BLaER1 (cell line): ENCODE data around the gene CEBPA.

Source experiments
- H3K27ac ChIP-seq: shearing (Covaris generic); formaldehyde crosslinking; 2 replicates; pipeline ENCODE4 v1.8.1; 2022
- H3K27me3 ChIP-seq: shearing (Covaris generic); formaldehyde crosslinking; 2 replicates; pipeline ENCODE4 v1.8.1; 2022
- H3K36me3 ChIP-seq: shearing (Covaris generic); formaldehyde crosslinking; 2 replicates; pipeline ENCODE4 v1.8.1; 2022
- H3K4me1 ChIP-seq: shearing (Covaris generic); formaldehyde crosslinking; 2 replicates; pipeline ENCODE4 v1.8.1; 2022
- H3K4me2 ChIP-seq: shearing (Covaris generic); formaldehyde crosslinking; 2 replicates; pipeline ENCODE4 v1.8.1; 2022
- H3K4me3 ChIP-seq: shearing (Covaris generic); formaldehyde crosslinking; 2 replicates; pipeline ENCODE4 v1.8.1; 2022
- H3K9ac ChIP-seq: shearing (Covaris generic); formaldehyde crosslinking; 2 replicates; pipeline ENCODE4 v1.8.1; 2022
- H3K9me3 ChIP-seq: shearing (Covaris generic); formaldehyde crosslinking; 2 replicates; pipeline ENCODE4 v1.8.1; 2022
- H4K20me1 ChIP-seq: shearing (Covaris generic); formaldehyde crosslinking; 2 replicates; pipeline ENCODE4 v1.8.1; 2022
- Cebpa-rat ChIP-seq: shearing (Covaris generic); IDR thresholded peaks from 2 replicates; pipeline ENCODE4 v1.8.1; 2022

Gene CEBPA

GRCh38 chr19:33290082-33290815 lies 12.1 kb downstream of the CEBPA start:
- Histone ChIP-seq H3K4me2 (no peak overlapping the region), H3K27me3 (no peaks in the 10 kb centered on the region), H4K20me1 (no peaks in the 10 kb centered on the region), H3K27ac (no peak overlapping the region), H3K9ac (no peak overlapping the region), H3K9me3 (peaks cover 32% of the 10 kb centered on the region), H3K4me3 (no peak overlapping the region), H3K4me1 (peaks cover 44% of the 10 kb centered on the region), H3K36me3 (no peaks in the 10 kb centered on the region)
- no peak for TF ChIP-seq Cebpa-rat

- Histone ChIP-seq H3K36me3 (no peaks in the 10 kb centered on the region), H3K9ac (no peak overlapping the region), H3K27ac (no peak overlapping the region), H3K4me3 (no peak overlapping the region), H3K27me3 (no peaks in the 10 kb centered on the region), H3K4me1 (peaks cover 47% of the 10 kb centered on the region), H4K20me1 (no peaks in the 10 kb centered on the region), H3K4me2 (no peak overlapping the region), H3K9me3 (peaks cover 32% of the 10 kb centered on the region)
- TF ChIP-seq Cebpa-rat, result no peak
These were observed 13.1 kb downstream of the CEBPA start for GRCh38 chr19:33289261-33289660.

- Histone ChIP-seq H3K4me1 (peaks cover 44% of the 10 kb centered on the region), H3K36me3 (no peaks in the 10 kb centered on the region), H3K4me3 (no peak overlapping the region; the same call in 1 of the 2 replicates), H3K27me3 (no peaks in the 10 kb centered on the region), H3K4me2 (no peak overlapping the region), H3K9me3 (peaks cover 32% of the 10 kb centered on the region), H3K9ac (no peak overlapping the region), H3K27ac (no peak overlapping the region), H4K20me1 (no peaks in the 10 kb centered on the region)
- no peak for TF ChIP-seq Cebpa-rat
These were observed 13.7 kb downstream of the CEBPA start for GRCh38 chr19:33288666-33289065.

DNA sequence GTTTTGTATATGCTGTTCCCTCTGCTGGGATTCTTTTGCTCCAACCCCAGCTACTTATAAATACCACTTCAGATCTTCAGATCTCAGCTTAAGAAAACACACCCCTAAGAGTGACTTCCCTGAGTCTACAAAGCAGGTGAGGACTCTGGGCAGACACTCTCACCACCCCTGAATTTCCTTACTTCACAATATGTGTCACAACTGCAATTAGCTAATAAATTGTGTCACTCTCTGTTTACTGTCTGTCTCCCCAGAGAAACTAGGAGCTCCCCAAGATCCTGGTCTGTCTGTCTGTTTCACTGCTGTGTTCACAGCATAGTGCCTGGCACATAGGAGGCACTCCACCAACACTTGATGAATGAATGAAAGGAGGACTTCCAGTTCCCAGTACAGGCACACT lies 14.4 kb downstream of the CEBPA start:
- Histone ChIP-seq H3K9ac (no peak overlapping the region), H4K20me1 (no peaks in the 10 kb centered on the region), H3K4me3 (no peak overlapping the region), H3K27me3 (no peaks in the 10 kb centered on the region), H3K9me3 (peaks cover 32% of the 10 kb centered on the region), H3K4me2 (0 out of 2 replicates have a peak overlapping the region, but pooled peaks have one; percentile 59), H3K4me1 (peaks cover 37% of the 10 kb centered on the region), H3K36me3 (no peaks in the 10 kb centered on the region), H3K27ac (no peak overlapping the region)
- TF ChIP-seq Cebpa-rat, result no peak

- peaks cover 32% of the 10 kb centered on the region for H3K4me1 ChIP-seq
- no peak overlapping the region for H3K4me3 ChIP-seq
- peak overlapping the region; percentile 28; the same call in 1 of the 2 replicates for H3K27ac ChIP-seq
- no peaks in the 10 kb centered on the region for H3K27me3 ChIP-seq
- peaks cover 32% of the 10 kb centered on the region for H3K9me3 ChIP-seq
- H3K9ac ChIP-seq, result no peak overlapping the region
- no peaks in the 10 kb centered on the region for H4K20me1 ChIP-seq
- H3K36me3 ChIP-seq, result no peaks in the 10 kb centered on the region
- TF ChIP-seq Cebpa-rat, result no peak
- H3K4me2 ChIP-seq, result peak overlapping the region; percentile 59
These were observed 14.9 kb downstream of the CEBPA start for GRCh38 chr19:33287438-33287837.

GRCh38 chr19:33286899-33287298 lies 15.4 kb downstream of the CEBPA start:
- no peak overlapping the region for H3K4me3 ChIP-seq
- H3K27ac ChIP-seq, result peak overlapping the region; percentile 28; the same call in 1 of the 2 replicates
- peaks cover 32% of the 10 kb centered on the region for H3K9me3 ChIP-seq
- no peaks in the 10 kb centered on the region for H4K20me1 ChIP-seq
- peak overlapping the region; percentile 59 for H3K4me2 ChIP-seq
- H3K36me3 ChIP-seq, result no peaks in the 10 kb centered on the region
- TF ChIP-seq Cebpa-rat, result no peak
- H3K9ac ChIP-seq, result no peak overlapping the region
- no peaks in the 10 kb centered on the region for H3K27me3 ChIP-seq
- peaks cover 31% of the 10 kb centered on the region for H3K4me1 ChIP-seq

GRCh38 chr19:33285441-33285927 lies 16.9 kb downstream of the CEBPA start:
- Histone ChIP-seq H3K9ac (peak overlapping the region; percentile 6; the same call in 1 of the 2 replicates), H3K36me3 (no peaks in the 10 kb centered on the region), H3K4me3 (no peak overlapping the region), H4K20me1 (no peaks in the 10 kb centered on the region), H3K27me3 (no peaks in the 10 kb centered on the region), H3K4me1 (peaks cover 45% of the 10 kb centered on the region), H3K9me3 (peaks cover 32% of the 10 kb centered on the region), H3K27ac (no peak overlapping the region), H3K4me2 (peak overlapping the region; percentile 59)
- no peak for TF ChIP-seq Cebpa-rat

GRCh38 chr19:33284756-33285155 lies 17.6 kb downstream of the CEBPA start:
- Histone ChIP-seq H3K9me3 (peaks cover 25% of the 10 kb centered on the region), H3K27me3 (no peaks in the 10 kb centered on the region), H3K4me2 (peak overlapping the region; percentile 59; the same call in 1 of the 2 replicates), H3K27ac (no peak overlapping the region), H3K9ac (no peak overlapping the region), H3K36me3 (no peaks in the 10 kb centered on the region), H4K20me1 (no peaks in the 10 kb centered on the region), H3K4me1 (peaks cover 52% of the 10 kb centered on the region), H3K4me3 (no peak overlapping the region)
- no peak for TF ChIP-seq Cebpa-rat

GRCh38 chr19:33284146-33284643 lies 18.1 kb downstream of the CEBPA start:
- no peak overlapping the region for H3K27ac ChIP-seq

DNA sequence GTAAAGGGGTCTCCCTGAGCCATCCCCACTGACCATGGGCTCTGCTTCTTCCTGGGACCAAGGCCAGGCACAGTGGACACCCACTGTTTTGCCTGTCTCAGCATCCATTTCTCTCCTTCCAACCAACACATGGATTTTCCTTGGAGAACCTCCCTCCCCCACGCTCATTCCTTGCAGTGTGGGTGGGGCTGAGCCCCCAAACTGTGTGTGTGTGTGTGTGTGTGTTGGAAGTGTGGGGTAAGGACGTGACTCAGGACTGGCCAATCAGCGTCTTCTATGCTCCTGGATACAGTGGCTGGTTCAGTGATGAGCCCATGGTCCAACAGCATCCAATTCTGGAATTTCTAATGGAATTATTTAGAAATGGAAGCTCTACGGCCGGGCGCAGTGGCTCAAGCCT lies 18.7 kb downstream of the CEBPA start:
- no peaks in the 10 kb centered on the region for H3K27me3 ChIP-seq
- peaks cover 64% of the 10 kb centered on the region for H3K4me1 ChIP-seq
- no peak overlapping the region for H3K27ac ChIP-seq
- no peak overlapping the region for H3K4me2 ChIP-seq
- no peaks in the 10 kb centered on the region for H3K36me3 ChIP-seq
- H3K9ac ChIP-seq, result no peak overlapping the region
- no peak for TF ChIP-seq Cebpa-rat
- H3K9me3 ChIP-seq, result peaks cover 13% of the 10 kb centered on the region
- no peak overlapping the region for H3K4me3 ChIP-seq
- no peaks in the 10 kb centered on the region for H4K20me1 ChIP-seq

More at GRCh38 chr19:33284146-33284643, 18.1 kb downstream of the CEBPA start:
- Histone ChIP-seq H4K20me1 (no peaks in the 10 kb centered on the region), H3K4me1 (peaks cover 57% of the 10 kb centered on the region), H3K9me3 (peaks cover 19% of the 10 kb centered on the region), H3K27me3 (no peaks in the 10 kb centered on the region), H3K4me3 (no peak overlapping the region), H3K4me2 (no peak overlapping the region), H3K36me3 (no peaks in the 10 kb centered on the region), H3K9ac (no peak overlapping the region)
- no peak for TF ChIP-seq Cebpa-rat
